DOHH2 (cell line): ENCODE data around the gene RACGAP1.

Experiments used
- EZH2phosphoT487 ChIP-seq: fragments of 200-600 bp; sonication (generic); IDR thresholded peaks from 2 replicates; pipeline ENCODE4 v1.6.1; 2017; ENCODE audit warnings: borderline replicate concordance, mild to moderate bottlenecking, antibody characterized with exemption, low read length, moderate library complexity, mixed read lengths
- TF ChIP-seq, protein P1 (sequence below): fragments of 200-600 bp; sonication (generic); IDR thresholded peaks from one replicate; pipeline ENCODE4 v1.5.1; 2014; ENCODE audit warnings: antibody characterized with exemption, mild to moderate bottlenecking, low read depth, low read length; ENCODE audit not compliant: poor library complexity, severe bottlenecking

DNA sequence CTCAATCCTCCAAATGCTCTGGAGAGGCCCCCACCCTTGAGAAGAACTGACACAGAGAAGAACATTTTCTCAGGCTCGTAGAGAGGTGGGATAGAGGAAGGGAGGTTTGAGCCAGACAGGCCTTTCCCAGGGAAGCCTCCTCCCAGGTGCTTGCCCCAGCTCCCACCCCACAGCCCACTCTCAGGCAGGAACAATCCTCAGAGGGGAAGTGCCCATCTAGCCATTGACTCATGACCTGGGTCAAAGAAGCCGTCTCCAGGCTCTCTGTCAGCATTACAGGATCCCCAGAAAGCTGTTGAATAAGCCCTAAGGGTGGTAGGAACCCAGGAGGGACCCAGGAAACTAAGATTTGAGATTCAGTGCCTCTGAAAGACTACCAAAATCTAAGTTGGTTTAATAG is 48.7 kb downstream of the RACGAP1 start:
- TF ChIP-seq, protein P1, sequence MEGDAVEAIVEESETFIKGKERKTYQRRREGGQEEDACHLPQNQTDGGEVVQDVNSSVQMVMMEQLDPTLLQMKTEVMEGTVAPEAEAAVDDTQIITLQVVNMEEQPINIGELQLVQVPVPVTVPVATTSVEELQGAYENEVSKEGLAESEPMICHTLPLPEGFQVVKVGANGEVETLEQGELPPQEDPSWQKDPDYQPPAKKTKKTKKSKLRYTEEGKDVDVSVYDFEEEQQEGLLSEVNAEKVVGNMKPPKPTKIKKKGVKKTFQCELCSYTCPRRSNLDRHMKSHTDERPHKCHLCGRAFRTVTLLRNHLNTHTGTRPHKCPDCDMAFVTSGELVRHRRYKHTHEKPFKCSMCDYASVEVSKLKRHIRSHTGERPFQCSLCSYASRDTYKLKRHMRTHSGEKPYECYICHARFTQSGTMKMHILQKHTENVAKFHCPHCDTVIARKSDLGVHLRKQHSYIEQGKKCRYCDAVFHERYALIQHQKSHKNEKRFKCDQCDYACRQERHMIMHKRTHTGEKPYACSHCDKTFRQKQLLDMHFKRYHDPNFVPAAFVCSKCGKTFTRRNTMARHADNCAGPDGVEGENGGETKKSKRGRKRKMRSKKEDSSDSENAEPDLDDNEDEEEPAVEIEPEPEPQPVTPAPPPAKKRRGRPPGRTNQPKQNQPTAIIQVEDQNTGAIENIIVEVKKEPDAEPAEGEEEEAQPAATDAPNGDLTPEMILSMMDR: no peak
- no peak for TF ChIP-seq EZH2phosphoT487
